GM21576 (cell line): ENCODE data around the gene BANP.
"Not testable (repeated sequence)": the region's sequence is repeated elsewhere in the genome, so short reads cannot be mapped to it uniquely, and the experiment has no call there.

ENCODE experiments used
- ATAC-seq: cut with Tn5 transposase; IDR thresholded peaks from one replicate; pipeline ENCODE4 v1.9.1; 2021; ENCODE audit warnings: mild to moderate bottlenecking, moderate library complexity; ENCODE audit not compliant: unreplicated experiment

Gene BANP

DNA sequence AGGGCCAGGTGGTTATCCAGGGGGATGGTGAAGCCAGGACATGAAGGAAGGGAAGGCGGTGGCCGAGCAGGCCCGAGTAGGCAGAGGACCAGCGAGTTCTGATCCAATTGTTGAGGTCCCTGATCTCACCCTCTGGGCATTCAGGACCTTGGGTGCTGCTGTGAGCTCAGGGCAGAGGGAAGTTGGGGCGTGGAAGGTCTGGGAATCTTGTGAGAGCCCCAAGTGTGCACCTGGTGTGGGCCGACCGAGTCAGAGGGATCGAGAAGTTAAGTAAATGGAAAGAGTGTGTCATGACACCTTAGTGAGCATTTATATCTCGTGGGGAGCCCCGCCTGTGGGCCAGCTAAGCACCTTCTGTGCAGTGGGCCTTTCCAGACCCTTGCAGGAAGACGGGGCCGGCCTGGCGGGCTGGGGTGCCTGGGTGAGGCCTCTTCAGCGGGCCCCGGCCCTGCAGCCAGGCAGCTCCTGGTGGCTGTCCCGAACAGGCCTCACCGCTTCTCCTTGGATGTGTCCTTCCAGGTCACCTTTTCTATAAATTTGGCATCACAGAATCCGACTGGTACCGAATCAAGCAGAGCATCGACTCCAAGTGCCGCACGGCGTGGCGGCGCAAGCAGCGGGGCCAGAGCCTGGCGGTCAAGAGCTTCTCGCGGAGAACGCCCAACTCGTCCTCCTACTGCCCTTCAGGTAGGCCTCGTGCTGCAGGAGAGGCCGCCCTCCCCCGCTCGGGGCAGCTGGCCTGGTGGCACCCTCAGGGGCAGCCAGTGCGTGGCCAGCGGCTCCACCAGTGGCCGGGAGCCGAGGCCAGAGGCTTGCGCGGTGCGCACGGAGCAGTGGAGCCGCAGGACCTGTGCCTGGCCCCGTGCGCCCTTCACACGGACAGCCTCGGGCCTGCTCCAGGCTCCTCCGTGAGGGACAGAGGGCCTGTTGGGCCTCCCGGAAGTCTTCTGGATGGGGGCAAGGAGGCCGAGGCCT is 76.0 kb downstream of the BANP start:
- ATAC-seq, result no peak

DNA sequence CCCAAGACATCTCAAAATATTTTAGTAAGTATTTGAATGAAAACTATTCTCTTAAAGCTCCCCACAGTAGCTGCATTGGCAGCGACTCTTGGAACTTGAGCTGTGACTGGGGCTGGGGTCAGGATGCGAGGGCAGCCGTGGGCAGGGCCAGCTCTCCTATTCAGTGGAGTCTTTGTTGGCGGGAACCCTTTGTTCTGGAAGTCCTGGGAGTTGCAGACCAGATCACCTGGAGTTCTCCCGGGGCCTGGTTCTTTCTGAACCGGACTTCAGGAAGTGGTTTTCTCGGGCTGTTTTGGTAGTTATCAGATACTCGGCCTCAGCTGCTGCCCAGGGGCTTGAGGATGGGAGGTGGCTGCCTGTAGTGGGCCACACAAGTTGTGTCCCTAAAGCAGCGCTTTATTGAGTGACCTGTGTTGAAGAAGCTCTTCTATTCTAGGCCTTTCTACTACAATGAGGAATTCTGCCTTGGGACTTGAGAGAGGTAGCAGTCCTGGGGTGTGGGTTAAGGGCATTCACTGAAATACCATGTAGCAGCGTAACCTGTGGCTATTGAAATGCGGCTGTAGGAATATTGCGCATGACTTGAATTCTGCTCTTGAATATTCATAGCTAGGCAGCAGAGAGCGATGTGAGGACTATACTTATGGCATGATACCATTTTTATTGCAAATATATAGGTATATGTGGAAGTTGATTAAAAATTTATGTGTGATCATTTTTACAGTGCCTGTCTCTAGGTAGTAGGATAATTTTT is 77.1 kb downstream of the BANP start:
- ATAC-seq, result not testable (repeated sequence)

DNA sequence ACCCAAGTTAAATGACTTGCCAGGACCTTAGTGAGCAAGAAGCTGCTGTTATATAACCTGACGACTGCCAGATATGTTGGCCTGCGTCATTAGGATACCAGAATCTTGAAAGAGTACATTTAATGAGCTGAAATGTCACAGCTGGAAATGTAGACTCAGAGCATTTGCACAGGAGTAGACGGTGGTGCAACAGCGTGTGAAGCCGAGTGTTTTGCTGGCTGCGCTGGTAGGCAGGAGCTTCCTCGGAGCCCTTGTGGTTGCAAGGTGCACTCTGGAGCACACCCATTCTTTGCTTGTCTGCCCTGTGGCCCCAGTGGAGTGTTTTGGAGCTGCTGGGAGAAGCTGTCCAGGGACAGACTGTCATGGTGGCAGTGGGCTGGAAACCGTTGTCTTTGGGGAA is 79.3 kb downstream of the BANP start:
- no peak for ATAC-seq

DNA sequence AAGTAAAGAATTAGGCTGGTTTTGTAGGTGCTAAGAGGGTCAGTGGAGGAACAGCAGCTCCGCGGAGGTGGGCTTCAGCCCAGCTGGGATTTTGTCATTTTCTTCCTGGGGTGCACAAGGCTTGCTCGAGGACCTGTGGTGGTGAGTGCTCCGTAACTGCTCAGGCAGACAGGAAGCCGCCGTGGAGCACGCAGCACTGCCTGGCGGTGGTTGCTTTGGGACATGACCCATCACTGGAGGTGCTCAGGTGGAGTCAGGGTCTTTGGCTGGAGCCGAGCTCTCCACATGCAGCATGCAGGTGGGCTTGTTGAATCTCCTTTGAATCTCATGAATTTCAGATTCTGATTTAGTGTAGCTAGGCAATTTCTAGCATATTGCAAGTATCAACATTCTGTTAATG is 79.7 kb downstream of the BANP start:
- not testable (repeated sequence) for ATAC-seq

DNA sequence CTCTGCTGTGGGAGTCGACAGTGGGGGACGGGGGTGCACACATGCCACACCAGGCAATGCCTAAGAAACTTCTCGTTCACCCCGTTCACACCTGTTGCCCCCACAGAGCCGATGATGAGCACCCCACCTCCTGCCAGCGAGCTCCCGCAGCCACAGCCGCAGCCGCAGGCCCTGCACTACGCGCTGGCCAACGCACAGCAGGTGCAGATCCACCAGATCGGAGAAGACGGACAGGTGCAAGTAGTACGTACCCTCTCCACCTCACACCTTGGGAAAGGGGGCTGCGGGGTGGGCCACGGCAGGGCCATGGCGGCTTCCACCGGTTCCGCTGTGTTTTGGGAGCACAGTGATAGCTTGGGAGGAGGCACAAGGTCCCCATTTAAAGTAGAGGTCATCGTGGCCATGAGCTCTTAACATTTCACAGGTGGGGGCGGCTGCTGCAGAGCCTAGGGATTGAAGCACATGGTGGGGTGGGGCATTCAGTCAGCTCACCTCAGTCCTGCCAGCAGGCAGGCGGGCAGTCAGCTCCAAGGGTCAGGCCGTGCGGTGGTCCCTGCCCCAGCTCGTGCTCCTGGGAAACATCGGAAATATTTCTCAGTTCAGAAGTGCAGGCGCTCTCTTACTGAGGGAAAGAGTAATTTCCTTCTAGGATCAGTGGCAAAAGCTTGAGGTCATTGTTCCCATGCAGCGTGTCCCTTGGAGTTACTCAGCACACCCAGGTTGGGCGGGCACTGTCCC is 81.9 kb downstream of the BANP start:
- ATAC-seq, result not testable (repeated sequence)

DNA sequence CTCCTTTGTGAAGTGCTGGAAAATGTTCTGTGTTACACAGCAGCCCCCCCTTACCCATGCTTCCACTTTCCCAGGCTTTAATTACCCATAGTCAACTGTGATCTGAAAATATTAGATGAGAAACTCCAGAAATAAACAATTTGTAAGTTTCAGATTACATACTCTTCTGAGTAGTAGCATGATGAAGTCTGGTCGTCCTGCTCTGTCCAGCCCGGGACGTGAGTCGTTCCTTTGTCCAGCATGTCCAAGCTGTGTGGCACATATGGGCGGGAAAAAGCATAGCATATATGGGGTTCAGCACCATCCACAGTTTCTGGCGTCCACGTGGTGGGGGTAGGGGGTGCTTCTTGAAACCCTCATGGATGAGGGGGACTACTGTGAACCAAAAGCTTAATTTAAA is 83.5 kb downstream of the BANP start:
- ATAC-seq, result no peak

DNA sequence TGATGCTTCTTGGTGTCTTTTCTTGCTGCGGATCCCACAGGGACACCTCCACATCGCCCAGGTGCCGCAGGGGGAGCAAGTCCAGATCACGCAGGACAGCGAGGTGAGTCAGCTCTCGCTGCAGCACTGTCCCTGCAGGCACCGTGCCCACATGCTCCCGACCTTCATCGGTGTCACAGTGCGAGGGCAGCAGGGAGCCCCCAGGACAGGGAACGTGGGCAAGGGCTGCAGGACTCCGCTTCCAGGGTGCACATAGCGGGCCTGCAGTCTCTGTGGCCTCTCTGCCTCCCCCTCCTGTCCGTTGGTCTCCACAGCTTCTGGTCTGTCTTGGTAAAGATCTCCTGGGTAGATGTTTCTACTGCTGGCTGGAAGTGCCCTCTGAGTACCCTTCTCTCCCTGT is 84.1 kb downstream of the BANP start:
- no peak for ATAC-seq

DNA sequence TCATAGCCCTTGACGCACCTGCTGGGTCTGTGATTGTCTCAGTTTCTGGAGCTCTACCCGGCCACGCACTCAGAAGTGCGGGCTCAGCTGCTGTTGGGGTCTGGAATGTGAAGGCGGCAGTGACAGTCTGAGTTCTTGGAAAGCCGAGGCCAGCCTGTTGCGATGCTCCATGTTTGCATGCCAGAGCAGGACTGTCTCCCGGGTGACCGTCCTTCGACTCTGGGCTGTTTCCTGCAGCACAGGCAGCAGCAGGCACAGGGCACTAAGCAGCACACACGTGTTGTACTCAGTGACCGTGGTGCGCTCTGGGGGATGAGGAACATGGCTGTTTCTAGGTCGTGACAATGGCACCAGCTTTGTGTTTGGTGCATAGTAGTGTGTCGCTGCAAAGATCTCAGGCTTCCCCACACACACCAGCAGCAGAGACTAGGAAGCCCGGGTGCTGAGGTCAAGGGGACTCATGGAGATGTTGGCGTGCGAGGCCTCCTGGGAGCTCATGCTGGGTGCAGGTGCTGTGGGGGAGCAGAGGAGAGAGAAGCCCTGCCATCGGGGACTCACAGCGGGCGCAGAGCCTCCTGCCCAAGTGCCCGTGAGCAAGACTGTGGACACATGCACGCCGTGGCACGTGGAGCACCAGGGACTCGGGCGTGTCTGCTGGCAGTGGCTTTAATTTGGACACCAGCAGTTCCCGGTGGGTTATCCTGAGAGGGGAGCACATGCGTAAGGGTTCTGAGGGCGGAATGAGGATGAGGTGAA is 84.8 kb downstream of the BANP start:
- ATAC-seq, result not testable (repeated sequence)

DNA sequence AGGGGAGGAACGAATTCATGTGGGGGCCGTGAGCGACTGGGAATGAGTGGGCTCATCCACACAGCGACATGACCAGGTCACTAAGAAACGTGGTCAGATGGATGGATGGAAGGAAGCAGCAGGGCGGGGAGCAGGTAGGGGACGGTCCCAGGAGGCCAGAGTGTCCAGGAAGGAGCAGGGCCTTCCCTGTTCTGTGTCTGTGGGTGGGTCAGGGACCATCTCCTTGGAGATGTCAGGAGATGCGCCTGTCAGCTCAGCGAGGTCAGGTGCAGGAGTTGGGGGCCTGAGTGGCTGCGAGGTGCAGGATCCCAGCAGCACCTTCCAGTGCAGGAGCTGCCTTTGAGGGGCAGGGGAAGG is 85.4 kb downstream of the BANP start:
- ATAC-seq, result not testable (repeated sequence)

DNA sequence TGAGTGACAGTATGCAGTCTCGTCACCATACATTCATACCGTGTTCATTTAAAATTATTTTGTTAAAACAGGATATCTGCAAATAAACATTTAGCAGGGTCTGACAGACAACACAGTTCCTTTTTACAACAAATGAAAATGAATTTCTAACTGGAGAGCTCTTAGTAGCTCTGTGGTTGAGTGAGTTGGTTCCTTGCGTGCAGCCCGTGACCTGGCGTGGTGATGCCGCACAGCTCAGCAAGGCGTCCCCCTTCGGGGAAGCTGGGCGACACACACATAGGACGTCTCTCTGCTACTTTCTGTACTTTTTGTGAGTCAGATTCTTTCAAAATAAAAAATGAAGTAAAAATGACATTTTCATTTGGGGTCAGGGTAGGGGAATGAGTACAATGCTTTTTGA is 86.1 kb downstream of the BANP start:
- not testable (repeated sequence) for ATAC-seq

DNA sequence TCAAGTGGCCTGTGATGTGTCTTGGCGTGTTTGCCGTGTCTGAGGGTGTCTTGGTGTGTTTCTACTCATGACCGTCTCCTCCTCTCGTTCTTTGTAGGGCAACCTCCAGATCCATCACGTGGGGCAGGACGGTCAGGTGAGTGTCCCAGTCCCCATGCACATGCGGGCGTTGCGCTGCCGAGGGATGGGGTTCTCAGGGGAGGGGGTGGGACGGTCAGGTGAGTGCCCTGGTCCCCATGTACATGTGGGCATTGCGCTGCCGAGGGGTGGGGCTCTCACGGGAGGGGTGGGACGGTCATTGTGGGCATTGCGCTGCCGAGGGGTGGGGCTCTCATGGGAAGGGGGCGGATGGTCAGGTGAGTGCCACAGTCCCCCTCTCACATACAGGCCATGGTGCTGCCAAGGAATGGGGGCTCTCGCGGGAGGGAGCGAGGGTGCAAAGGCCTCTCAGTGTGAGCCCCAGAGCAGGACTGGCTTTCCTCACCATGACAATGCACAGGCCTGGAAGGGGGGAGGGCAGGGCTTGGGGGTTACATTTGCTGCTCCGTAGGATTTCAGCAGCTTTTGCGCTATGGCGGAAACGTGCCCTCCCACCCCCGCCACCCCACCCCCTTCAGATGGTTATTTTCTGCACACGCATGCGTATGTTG is 86.8 kb downstream of the BANP start:
- ATAC-seq, result not testable (repeated sequence)

DNA sequence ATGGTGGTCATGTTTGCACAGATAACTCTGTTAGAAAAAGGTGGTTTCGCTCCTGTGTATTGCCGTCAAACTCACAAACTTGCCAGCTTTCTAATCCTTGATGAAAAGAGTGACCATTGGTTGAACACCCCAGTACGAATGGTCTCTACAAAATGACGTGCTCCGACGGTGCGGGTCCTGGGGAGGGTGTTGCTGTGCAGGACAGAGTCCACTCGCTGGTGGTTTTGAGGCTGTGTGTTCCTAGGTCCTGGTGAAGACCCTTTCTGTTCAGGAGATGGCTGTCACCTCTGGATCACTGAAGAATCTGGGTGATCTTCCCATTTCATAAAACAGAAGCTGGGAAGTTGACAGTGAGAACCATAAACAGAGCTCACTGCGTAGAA is 87.3 kb downstream of the BANP start:
- ATAC-seq, result not testable (repeated sequence)

DNA sequence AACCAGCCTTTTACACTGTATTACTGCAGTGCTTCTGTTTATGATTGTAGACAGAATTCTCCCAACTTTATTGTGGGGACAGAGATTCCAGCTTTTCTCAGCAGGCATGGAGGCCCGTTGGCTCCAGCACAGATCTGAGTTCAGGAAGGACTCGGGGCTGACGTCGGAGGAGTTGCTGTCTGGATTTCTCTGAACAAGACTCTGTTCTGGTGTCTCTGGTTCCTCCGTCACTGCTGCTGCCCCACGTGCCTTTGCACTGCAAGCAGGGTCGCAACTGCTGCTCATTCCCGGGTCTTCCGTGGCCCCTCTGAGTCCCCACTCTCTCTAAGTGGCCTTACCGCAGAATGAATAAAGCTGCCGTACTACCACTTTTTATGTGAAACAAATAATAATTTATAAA is 88.4 kb downstream of the BANP start:
- no peak for ATAC-seq

DNA sequence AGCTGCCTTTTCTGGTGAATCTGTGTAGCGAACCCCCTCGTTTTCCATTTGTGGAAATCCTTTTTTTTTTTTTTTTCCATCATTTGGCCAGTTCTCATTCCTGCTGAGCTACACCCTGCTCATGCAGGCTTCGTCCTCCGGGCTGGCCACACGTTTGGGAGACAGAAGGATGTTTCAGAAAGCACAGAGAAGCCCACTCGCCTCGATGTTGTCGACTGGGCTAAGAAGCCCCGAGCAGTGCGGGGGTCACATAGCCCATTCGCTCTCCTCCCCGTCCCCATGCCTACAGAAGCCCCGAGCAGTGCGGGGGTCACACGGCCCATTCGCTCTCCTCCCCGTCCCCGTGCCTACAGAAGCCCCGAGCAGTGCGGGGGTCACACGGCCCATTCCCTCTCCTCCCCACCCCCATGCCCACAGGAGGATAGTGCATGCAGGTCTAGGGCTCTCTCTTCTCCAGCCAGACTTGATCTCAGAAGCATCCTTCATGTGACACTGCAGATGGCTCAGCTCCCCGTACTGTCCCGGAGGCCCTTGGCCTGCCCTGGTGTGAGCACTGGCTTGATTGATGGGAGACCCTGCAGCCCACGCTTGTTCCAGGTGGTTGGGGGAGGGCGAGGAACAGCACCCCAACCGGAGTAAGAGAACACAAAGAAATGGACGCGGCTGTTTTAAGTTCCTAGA is 89.1 kb downstream of the BANP start:
- not testable (repeated sequence) for ATAC-seq

DNA sequence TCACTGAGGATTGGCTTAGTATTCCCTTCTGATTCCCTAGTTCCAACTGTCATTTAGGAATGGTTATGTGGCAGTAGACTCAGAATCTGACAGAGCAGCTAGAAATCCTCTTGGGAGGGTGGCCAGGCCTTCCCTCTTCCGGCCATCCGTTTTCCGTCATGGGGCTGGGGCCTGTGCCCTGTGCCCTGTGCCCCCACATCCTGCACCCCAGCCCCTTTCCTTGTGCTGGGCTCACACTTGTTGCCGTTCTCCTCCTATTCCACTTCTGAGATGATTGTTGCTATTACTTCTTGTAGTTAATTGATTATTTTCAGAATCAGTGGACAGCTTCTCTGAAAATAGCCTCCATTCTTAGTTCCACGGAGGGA is 89.6 kb downstream of the BANP start:
- ATAC-seq, result not testable (repeated sequence)

DNA sequence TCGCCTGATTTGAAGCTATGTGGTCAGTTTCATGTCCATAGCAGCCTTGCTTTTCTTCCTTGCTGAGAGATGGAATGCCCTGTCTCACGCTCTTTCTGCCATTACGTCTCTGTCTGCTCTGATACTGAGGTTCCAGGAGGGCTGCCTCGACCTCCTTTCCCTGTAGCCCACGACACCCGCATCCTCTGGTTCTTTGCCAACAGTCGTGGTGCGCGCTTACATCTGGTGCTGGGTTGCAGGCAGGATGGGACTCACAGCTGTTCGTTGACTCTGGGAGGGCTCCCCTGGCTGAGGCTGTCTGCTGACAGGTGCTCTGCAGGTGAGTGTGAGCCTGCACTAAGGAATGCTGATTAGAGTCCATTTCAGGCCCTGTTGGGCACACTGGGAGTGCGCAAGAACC is 90.3 kb downstream of the BANP start:
- not testable (repeated sequence) for ATAC-seq

DNA sequence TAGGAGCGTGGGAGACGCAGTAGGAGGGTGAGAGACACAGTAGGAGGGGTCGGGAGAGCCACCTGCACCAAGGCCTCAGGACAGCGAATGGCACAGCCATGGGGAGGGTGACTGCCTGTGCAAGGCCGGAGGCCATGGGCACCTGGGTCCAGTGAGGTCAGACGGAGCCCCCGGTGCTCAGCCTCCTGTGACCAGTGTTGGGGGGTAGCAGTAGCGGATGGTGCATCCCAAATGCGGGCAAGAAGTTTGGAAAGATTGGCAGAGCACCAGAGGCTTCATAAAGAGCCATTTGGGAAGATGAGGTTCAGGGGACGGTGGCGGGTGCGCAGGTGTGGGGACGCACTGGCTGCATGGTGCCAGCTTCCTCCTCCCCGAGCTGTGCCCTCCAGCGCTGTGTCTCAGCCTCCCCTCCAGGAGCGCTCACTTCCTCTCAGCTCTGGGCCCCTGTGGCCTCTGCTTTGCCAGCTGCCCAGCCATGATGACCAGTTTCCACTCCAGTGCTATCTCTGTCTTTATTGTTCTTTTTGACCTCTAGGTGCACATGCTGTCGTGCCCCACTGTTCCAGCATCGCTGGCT is 90.8 kb downstream of the BANP start:
- not testable (repeated sequence) for ATAC-seq

DNA sequence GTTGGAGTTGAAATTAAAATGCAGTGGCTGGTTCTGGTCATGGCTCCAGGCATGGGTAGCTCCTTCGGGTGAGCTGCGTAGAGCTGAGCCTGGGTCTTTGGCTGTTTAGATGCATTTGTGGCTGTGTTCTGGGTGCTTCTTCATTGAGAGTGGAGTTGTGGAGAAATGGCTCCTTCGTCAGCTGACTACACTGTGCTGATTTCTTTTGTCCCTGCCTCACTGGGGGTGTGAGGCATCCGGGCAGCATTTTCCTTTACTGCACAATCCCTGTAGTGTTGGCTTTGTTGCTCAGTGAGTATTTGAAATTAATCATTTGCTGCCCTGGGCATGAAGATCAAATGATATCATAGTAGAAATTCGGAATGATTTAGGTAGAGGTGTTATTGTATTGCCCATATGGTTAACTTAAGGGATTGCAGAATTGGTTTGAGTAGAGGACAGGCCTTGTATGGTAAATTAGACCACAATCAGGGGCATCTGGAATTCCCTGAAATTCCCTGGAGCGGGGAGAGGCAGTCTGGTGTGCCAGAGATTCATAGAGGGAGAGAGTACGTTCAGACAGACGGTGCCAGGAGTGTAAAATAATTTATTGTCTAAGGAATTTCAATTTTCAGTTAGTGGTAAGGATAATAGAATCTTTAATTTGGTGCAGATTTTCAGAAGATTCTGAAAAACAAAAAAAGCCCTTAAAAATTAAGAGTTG is 92.1 kb downstream of the BANP start:
- ATAC-seq, result not testable (repeated sequence)
